Epithelial cell of proximal tubule (primary cell): Measurements from ENCODE around the gene GSTM3. TPM values are rescaled to one million over a fixed set of nuclear protein-coding genes. Genes with fewer than 3 reads are reported as not detected.

Experiments used
- DNase-seq: peaks from one replicate; pipeline ENCODE4 v3.0.0-alpha.2; 2011; ENCODE audit warnings: low read depth
- H3K4me3 ChIP-seq: 2 replicates; pipeline ENCODE4 v1.5.1; 2011; ENCODE audit warnings: low read depth, mild to moderate bottlenecking, low read length
- total RNA-seq: library from RNA; depleted of rRNA; stranded (reverse); fragments of >200 nt; gene quantifications from 2 replicates; pipeline ENCODE4 v1.2.3, GENCODE V29; 2015
- TF ChIP-seq, protein P1 (sequence below): conservative IDR thresholded peaks from 2 replicates; pipeline ENCODE4 v1.5.1; 2012; ENCODE audit warnings: low read depth, mild to moderate bottlenecking, low read length

GSTM3 gene
- total RNA-seq, 1 donor from 2014 or later: 81.9 TPM

DNA sequence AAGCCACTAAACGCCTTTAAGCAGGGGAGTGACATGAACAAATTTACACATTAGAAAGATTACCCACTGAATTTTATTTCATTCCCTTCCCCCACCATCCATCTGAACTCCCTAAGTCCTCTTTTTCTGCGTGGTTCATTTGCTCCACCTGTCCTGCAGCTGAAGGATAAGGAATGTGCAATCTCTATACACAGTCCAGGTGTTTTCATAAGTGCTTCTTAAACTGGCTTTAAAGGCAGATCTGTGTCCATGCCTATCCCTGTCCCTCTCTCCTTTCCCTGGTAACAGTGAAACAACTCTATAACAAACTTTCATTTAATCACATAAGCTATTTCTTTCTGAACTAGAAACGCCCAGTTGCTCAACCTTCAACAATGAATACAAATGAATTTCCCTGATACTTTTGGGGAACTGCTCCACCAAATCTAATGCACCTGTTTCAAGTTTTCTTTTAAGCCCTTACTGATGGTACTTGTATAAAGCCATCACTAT is 8.4 kb downstream of the GSTM3 start:
- H3K4me3 ChIP-seq: no peak overlapping the region
- no peak for DNase-seq
- TF ChIP-seq, protein P1, sequence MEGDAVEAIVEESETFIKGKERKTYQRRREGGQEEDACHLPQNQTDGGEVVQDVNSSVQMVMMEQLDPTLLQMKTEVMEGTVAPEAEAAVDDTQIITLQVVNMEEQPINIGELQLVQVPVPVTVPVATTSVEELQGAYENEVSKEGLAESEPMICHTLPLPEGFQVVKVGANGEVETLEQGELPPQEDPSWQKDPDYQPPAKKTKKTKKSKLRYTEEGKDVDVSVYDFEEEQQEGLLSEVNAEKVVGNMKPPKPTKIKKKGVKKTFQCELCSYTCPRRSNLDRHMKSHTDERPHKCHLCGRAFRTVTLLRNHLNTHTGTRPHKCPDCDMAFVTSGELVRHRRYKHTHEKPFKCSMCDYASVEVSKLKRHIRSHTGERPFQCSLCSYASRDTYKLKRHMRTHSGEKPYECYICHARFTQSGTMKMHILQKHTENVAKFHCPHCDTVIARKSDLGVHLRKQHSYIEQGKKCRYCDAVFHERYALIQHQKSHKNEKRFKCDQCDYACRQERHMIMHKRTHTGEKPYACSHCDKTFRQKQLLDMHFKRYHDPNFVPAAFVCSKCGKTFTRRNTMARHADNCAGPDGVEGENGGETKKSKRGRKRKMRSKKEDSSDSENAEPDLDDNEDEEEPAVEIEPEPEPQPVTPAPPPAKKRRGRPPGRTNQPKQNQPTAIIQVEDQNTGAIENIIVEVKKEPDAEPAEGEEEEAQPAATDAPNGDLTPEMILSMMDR: no peak

GRCh38 chr1:109730666-109731065 is 10.2 kb downstream of the GSTM3 start:
- no peak overlapping the region for H3K4me3 ChIP-seq
- TF ChIP-seq, protein P1: no peak
- DNase-seq: no peak

- TF ChIP-seq, protein P1: no peak
- no peak for DNase-seq
- H3K4me3 ChIP-seq: no peak overlapping the region
Observed at GRCh38 chr1:109728870-109729269, 12.0 kb downstream of the GSTM3 start.

DNA sequence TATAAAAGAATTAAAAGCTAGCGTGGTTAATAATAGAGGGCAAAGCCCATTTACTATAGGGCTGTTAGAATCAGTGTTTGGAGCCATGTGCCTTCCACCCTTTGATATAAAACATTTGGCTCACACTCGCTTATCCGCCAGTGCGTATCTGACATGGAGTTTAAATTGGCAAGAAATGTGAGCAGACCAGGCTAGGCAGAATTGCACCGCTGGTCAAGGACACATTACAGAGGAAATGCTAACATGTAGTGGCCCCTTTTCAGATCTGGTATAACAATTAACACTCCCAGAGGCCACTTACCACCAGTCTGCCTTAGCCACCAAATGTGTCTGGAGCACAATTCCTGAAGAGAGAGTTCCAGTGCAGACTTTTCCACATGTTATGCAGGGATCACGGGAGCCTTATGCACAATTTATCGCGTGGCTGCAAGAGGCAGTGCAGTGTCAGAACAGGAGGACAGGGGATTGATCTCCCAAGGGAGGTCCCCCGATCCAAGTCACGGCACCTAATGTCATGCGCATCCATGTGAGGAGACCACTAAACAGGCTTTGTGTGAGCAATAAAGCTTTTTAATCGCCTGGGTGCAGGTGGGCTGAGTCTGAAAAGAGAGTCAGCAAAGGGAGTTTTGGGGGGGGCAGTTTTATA is 14.0 kb downstream of the GSTM3 start:
- TF ChIP-seq, protein P1: no peak
- no peak for DNase-seq
- H3K4me3 ChIP-seq: no peak overlapping the region

GRCh38 chr1:109726007-109726406 is 14.8 kb downstream of the GSTM3 start:
- TF ChIP-seq, protein P1: no peak
- DNase-seq: no peak
- no peak overlapping the region for H3K4me3 ChIP-seq

- TF ChIP-seq, protein P1: no peak
- H3K4me3 ChIP-seq: no peak overlapping the region
- DNase-seq: no peak
Observed at GRCh38 chr1:109725510-109725909, 15.3 kb downstream of the GSTM3 start.

DNA sequence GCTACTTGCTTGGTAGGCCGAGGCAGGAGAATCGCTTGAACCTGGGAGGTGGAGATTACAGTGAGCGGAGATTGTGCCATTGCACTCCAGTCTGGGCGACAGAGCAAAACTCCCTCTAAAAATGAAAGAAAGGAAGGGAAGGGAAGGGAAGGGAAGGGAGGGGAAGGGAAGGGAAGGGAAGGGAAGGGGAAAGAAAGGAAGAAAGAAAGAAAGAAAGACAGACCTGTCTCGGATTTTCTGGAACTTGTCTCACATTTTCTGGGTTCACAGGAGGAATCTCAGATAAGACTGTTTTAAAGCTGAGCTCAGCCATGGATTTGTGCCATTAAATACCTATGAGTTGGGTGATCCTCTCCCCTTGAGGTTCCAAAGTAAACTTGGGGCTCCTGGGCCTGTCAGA is 15.9 kb downstream of the GSTM3 start:
- no peak for DNase-seq
- H3K4me3 ChIP-seq: no peak overlapping the region
- TF ChIP-seq, protein P1: no peak
